Uterus (tissue), 2 donors: ENCODE results near the gene STAB2.

ENCODE experiments used
- CTCF ChIP-seq, 4 experiments: fragments of 200-600 bp in 2 of 4; fragments of 450-650 bp in 2 of 4; sonication (generic) in 2 of 4; IDR thresholded peaks; one replicate each; pipeline ENCODE4 v1.5.1; 2016 to 2019; ENCODE audit warnings: antibody characterized with exemption in 4 of 4, mild to moderate bottlenecking in 2 of 4, moderate library complexity in 1 of 4
- POLR2A ChIP-seq, 2 donors: fragments of 450-650 bp; IDR thresholded peaks; one replicate each; pipeline ENCODE4 v1.6.1; 2016; ENCODE audit warnings: antibody characterized with exemption in 2 of 2, mild to moderate bottlenecking in 1 of 2, moderate library complexity in 1 of 2

GRCh38 chr12:103673891-103674375, 86.9 kb downstream of the STAB2 start:
- TF ChIP-seq POLR2A (IDR thresholded peaks at IDR 0.05): no peak
- TF ChIP-seq CTCF (IDR thresholded peaks at IDR 0.05): no peak
